Right lobe of liver (tissue), 4 donors: ENCODE measurements around the gene KRTAP12-2.

Experiments used
- CTCF ChIP-seq, 4 donors: fragments of 200-600 bp in 3 of 4; fragments of 450-650 bp in 1 of 4; IDR thresholded peaks; one replicate each; pipeline versions ENCODE4 v1.5.1 to v1.8.0; 2016 to 2022; ENCODE audit warnings: antibody characterized with exemption in 4 of 4, mild to moderate bottlenecking in 2 of 4
- POLR2A ChIP-seq: fragments of 450-650 bp; IDR thresholded peaks from one replicate; pipeline ENCODE4 v1.6.1; 2017; ENCODE audit warnings: antibody characterized with exemption, mild to moderate bottlenecking
- donor health status: DM: no; HTN: no; CAD: no.
- donor health status: DM: no; HTN: no; CAD: no.
- donor health status: DM: no; HTN: yes; CAD: no.

GRCh38 chr21:44664691-44665090, 2.0 kb downstream of the KRTAP12-2 start:
- TF ChIP-seq CTCF (IDR thresholded peaks at IDR 0.05) (no peak), POLR2A (no peak)
